CD4-positive, alpha-beta memory T cell (primary cell): ENCODE data around the gene MEGF11. TPM values are rescaled to one million over a fixed set of nuclear protein-coding genes. Genes with fewer than 3 reads are reported as not detected.

Experiments used
- CTCF ChIA-PET: fragments of 350-600 bp; sonication (Branson Sonifier 250); formaldehyde crosslinking; loops from one replicate; lab custom pipeline; 2021; ENCODE audit warnings: inconsistent platforms; ENCODE audit not compliant: partially characterized antibody; lab: Charles Lee
- POLR2A ChIA-PET: fragments of 350-600 bp; sonication (Branson Sonifier 250); formaldehyde crosslinking; loops from one replicate; lab custom pipeline; 2021; ENCODE audit not compliant: partially characterized antibody; lab: Charles Lee
- DNase-seq, 5 donors: peaks; one replicate each; pipeline versions ENCODE4 v3.0.0 to v3.0.0-alpha.2; 2020 to 2022; ENCODE audit warnings: mixed read lengths in 1 of 5
- H3K27ac ChIP-seq: one replicate; pipeline ENCODE4 v1.7.0; 2013; ENCODE audit warnings: low read depth, low read length
- H3K27me3 ChIP-seq: 2 replicates; pipeline ENCODE4 v1.7.0; 2013; ENCODE audit warnings: mild to moderate bottlenecking, low read length, moderate library complexity; ENCODE audit not compliant: insufficient read depth
- H3K36me3 ChIP-seq: 2 replicates; pipeline ENCODE4 v1.7.0; 2013; ENCODE audit warnings: mild to moderate bottlenecking, low read length, moderate library complexity; ENCODE audit not compliant: insufficient read depth
- H3K4me1 ChIP-seq: 2 replicates; pipeline ENCODE4 v1.7.0; 2013; ENCODE audit warnings: mild to moderate bottlenecking, low read length, moderate library complexity; ENCODE audit not compliant: insufficient read depth
- H3K4me3 ChIP-seq, 2 donors: one replicate each; pipeline ENCODE4 v1.7.0; 2013; ENCODE audit warnings: low read length in 2 of 2, mild to moderate bottlenecking in 1 of 2
- H3K9me3 ChIP-seq, 2 donors: one replicate each; pipeline ENCODE4 v1.7.0; 2013; ENCODE audit warnings: low read length in 2 of 2, control low read depth in 1 of 2; ENCODE audit not compliant: control insufficient read depth in 1 of 2
- H3K27ac Mint-ChIP-seq, 7 donors: one replicate each; pipeline ENCODE4 v1.8.0; 2020 to 2021; ENCODE audit warnings: mixed read lengths in 7 of 7, mild to moderate bottlenecking in 6 of 7, inconsistent platforms in 3 of 7, moderate library complexity in 3 of 7
- H3K27me3 Mint-ChIP-seq, 2 donors: one replicate each; pipeline ENCODE4 v1.8.0; 2020 to 2021; ENCODE audit warnings: mixed read lengths in 2 of 2
- H3K36me3 Mint-ChIP-seq, 2 donors: one replicate each; pipeline ENCODE4 v1.8.0; 2020 to 2021; ENCODE audit warnings: mixed read lengths in 2 of 2, inconsistent platforms in 1 of 2, mild to moderate bottlenecking in 1 of 2
- H3K4me1 Mint-ChIP-seq, 4 donors: one replicate each; pipeline ENCODE4 v1.8.0; 2020 to 2021; ENCODE audit warnings: mixed read lengths in 4 of 4, mild to moderate bottlenecking in 1 of 4
- H3K4me3 Mint-ChIP-seq, 8 donors: one replicate each; pipeline ENCODE4 v1.8.0; 2020 to 2021; ENCODE audit warnings: mixed read lengths in 8 of 8, mild to moderate bottlenecking in 7 of 8, moderate library complexity in 6 of 8, inconsistent platforms in 3 of 8
- H3K9me3 Mint-ChIP-seq, 8 donors: one replicate each; pipeline ENCODE4 v1.8.0; 2020 to 2021; ENCODE audit warnings: mixed read lengths in 8 of 8, mild to moderate bottlenecking in 5 of 8, inconsistent platforms in 3 of 8, moderate library complexity in 1 of 8
- intact Hi-C: fragments of 100-400 bp; cut with micrococcal nuclease; formaldehyde crosslinking; loops from one replicate; pipeline ENCODE4 v1.15.1; 2023
- polyA plus RNA-seq, 2 donors: library from polyadenylated mRNA; unstranded; fragments of 300-500 nt; fragmentation: Illumina TruSeq; gene quantifications; one replicate each; pipeline ENCODE4 v1.2.3, GENCODE V29; 2021
- total RNA-seq, 2 experiments: library from RNA; stranded (reverse); gene quantifications; one replicate each; pipeline ENCODE4 v1.2.3, GENCODE V29; 2021

MEGF11 gene
- total and polyA plus RNA-seq, 4 experiments from 2014 or later: 0.69 TPM; not detected in 3

- H3K4me1 Mint-ChIP-seq: no peaks in the 10 kb centered on the region
- H3K27me3 ChIP-seq: no peaks in the 10 kb centered on the region
- DNase-seq: no peak
- no peak overlapping the region for H3K4me3 Mint-ChIP-seq
- H3K36me3 ChIP-seq: no peaks in the 10 kb centered on the region
- H3K9me3 ChIP-seq: no peaks in the 10 kb centered on the region
- ChIA-PET POLR2A (no interaction called here), CTCF (no interaction called here)
- no peak overlapping the region for H3K4me3 ChIP-seq
- H3K36me3 Mint-ChIP-seq: no peaks in the 10 kb centered on the region
- no peak overlapping the region for H3K27ac ChIP-seq
- H3K9me3 Mint-ChIP-seq: peaks cover 0 to 4% (median 0%) of the 10 kb centered on the region in 8 donors
- no peak overlapping the region for H3K27ac Mint-ChIP-seq
- intact Hi-C loops: no loop called here
- H3K27me3 Mint-ChIP-seq: peaks cover 3 to 5% of the 10 kb centered on the region in 2 donors
- no peaks in the 10 kb centered on the region for H3K4me1 ChIP-seq
These were observed 188.2 kb downstream of the MEGF11 start for GRCh38 chr15:66065325-66065724.

- Mint-ChIP-seq H3K4me3 (no peak overlapping the region), H3K4me1 (no peaks in the 10 kb centered on the region), H3K9me3 (peaks cover 0 to 4% (median 0%) of the 10 kb centered on the region in 8 donors), H3K36me3 (no peaks in the 10 kb centered on the region), H3K27ac (no peak overlapping the region), H3K27me3 (peaks cover 3 to 15% of the 10 kb centered on the region in 2 donors)
- no peak for DNase-seq
- Histone ChIP-seq H3K9me3 (no peaks in the 10 kb centered on the region), H3K4me3 (no peak overlapping the region), H3K4me1 (no peaks in the 10 kb centered on the region), H3K27ac (no peak overlapping the region), H3K36me3 (no peaks in the 10 kb centered on the region), H3K27me3 (no peaks in the 10 kb centered on the region)
- ChIA-PET CTCF (no interaction called here), POLR2A (no interaction called here)
- intact Hi-C loops: no loop called here
These were observed 190.4 kb downstream of the MEGF11 start for GRCh38 chr15:66063147-66063546.

GRCh38 chr15:66057089-66057488 lies 196.5 kb downstream of the MEGF11 start:
- ChIA-PET POLR2A (no interaction called here), CTCF (no interaction called here)
- Mint-ChIP-seq H3K4me3 (no peak overlapping the region), H3K36me3 (no peaks in the 10 kb centered on the region), H3K9me3 (peaks cover 0 to 2% (median 0%) of the 10 kb centered on the region in 8 donors), H3K27me3 (peaks cover 5 to 15% of the 10 kb centered on the region in 2 donors), H3K4me1 (no peaks in the 10 kb centered on the region), H3K27ac (no peak overlapping the region)
- Histone ChIP-seq H3K27ac (no peak overlapping the region), H3K9me3 (no peaks in the 10 kb centered on the region), H3K4me3 (no peak overlapping the region), H3K27me3 (no peaks in the 10 kb centered on the region), H3K36me3 (no peaks in the 10 kb centered on the region), H3K4me1 (no peaks in the 10 kb centered on the region)
- intact Hi-C loops: no loop called here
- no peak for DNase-seq

GRCh38 chr15:66053991-66054390 lies 199.6 kb downstream of the MEGF11 start:
- Histone ChIP-seq H3K4me3 (no peak overlapping the region), H3K9me3 (no peaks in the 10 kb centered on the region), H3K4me1 (no peaks in the 10 kb centered on the region), H3K27me3 (no peaks in the 10 kb centered on the region), H3K27ac (no peak overlapping the region), H3K36me3 (no peaks in the 10 kb centered on the region)
- DNase-seq: no peak
- ChIA-PET POLR2A (no interaction called here), CTCF (no interaction called here)
- H3K27ac Mint-ChIP-seq: no peak overlapping the region
- H3K27me3 Mint-ChIP-seq: peaks cover 3% of the 10 kb centered on the region in 2 donors
- no peaks in the 10 kb centered on the region for H3K36me3 Mint-ChIP-seq
- H3K4me3 Mint-ChIP-seq: no peak overlapping the region
- intact Hi-C loops: no loop called here
- peaks cover 0 to 4% (median 0%) of the 10 kb centered on the region in 8 donors for H3K9me3 Mint-ChIP-seq
- no peaks in the 10 kb centered on the region for H3K4me1 Mint-ChIP-seq

GRCh38 chr15:66051833-66052232 lies 201.7 kb downstream of the MEGF11 start:
- Histone ChIP-seq H3K27me3 (no peaks in the 10 kb centered on the region), H3K36me3 (no peaks in the 10 kb centered on the region), H3K9me3 (no peaks in the 10 kb centered on the region), H3K27ac (no peak overlapping the region), H3K4me1 (no peaks in the 10 kb centered on the region), H3K4me3 (no peak overlapping the region)
- H3K4me1 Mint-ChIP-seq: no peaks in the 10 kb centered on the region
- peaks cover 0 to 1% of the 10 kb centered on the region in 2 donors for H3K27me3 Mint-ChIP-seq
- H3K9me3 Mint-ChIP-seq: peaks cover 0 to 3% (median 0%) of the 10 kb centered on the region in 8 donors
- no peak overlapping the region for H3K27ac Mint-ChIP-seq
- no peaks in the 10 kb centered on the region for H3K36me3 Mint-ChIP-seq
- ChIA-PET CTCF (no interaction called here), POLR2A (no interaction called here)
- H3K4me3 Mint-ChIP-seq: no peak overlapping the region
- DNase-seq: no peak
- intact Hi-C loops: no loop called here

GRCh38 chr15:66050264-66050663 lies 203.3 kb downstream of the MEGF11 start:
- no peak for DNase-seq
- Histone ChIP-seq H3K4me3 (no peak overlapping the region), H3K4me1 (no peaks in the 10 kb centered on the region), H3K27me3 (no peaks in the 10 kb centered on the region), H3K9me3 (no peaks in the 10 kb centered on the region), H3K36me3 (no peaks in the 10 kb centered on the region), H3K27ac (no peak overlapping the region)
- ChIA-PET POLR2A (no interaction called here), CTCF (no interaction called here)
- Mint-ChIP-seq H3K4me3 (no peak overlapping the region), H3K4me1 (no peaks in the 10 kb centered on the region), H3K27me3 (peaks cover 1% of the 10 kb centered on the region in 2 donors), H3K36me3 (no peaks in the 10 kb centered on the region), H3K9me3 (peaks cover 0 to 3% (median 0%) of the 10 kb centered on the region in 8 donors), H3K27ac (no peak overlapping the region)
- intact Hi-C loops: no loop called here

- no peaks in the 10 kb centered on the region for H3K4me1 Mint-ChIP-seq
- H3K4me3 Mint-ChIP-seq: no peak overlapping the region
- ChIA-PET CTCF (no interaction called here), POLR2A (no interaction called here)
- Histone ChIP-seq H3K36me3 (no peaks in the 10 kb centered on the region), H3K4me3 (no peak overlapping the region), H3K27me3 (no peaks in the 10 kb centered on the region), H3K9me3 (no peaks in the 10 kb centered on the region), H3K4me1 (no peaks in the 10 kb centered on the region), H3K27ac (no peak overlapping the region)
- no peaks in the 10 kb centered on the region for H3K36me3 Mint-ChIP-seq
- H3K27me3 Mint-ChIP-seq: peaks cover 1% of the 10 kb centered on the region in 2 donors
- peaks cover 0 to 3% (median 0%) of the 10 kb centered on the region in 8 donors for H3K9me3 Mint-ChIP-seq
- no peak for DNase-seq
- intact Hi-C loops: no loop called here
- no peak overlapping the region for H3K27ac Mint-ChIP-seq
These were observed 204.2 kb downstream of the MEGF11 start for GRCh38 chr15:66049353-66049752.
